ENCODE measurements around the gene FXYD4.

Gene FXYD4

GRCh38 chr10:43343126-43343525, 28.3 kb upstream of the FXYD4 start:
- H3K79me2 ChIP-seq (ENCODE audit: insufficient read depth, low read length) = no peaks in the 10 kb centered on the region
- TF ChIP-seq EZH2phosphoT487 (IDR thresholded peaks at IDR 0.05; ENCODE audit: borderline replicate concordance) (no peak), CTCF (conservative IDR thresholded peaks at IDR 0.05; ENCODE audit: low read length) (no peak)
- no peaks in the 10 kb centered on the region for H3K9me2 ChIP-seq (replicated peaks; ENCODE audit: low read depth, low read length)
- H3K9me3 ChIP-seq (ENCODE audit: insufficient read depth, low read depth, low read length) = no peaks in the 10 kb centered on the region
- H3K4me2 ChIP-seq (ENCODE audit: low read depth, low read length, poor library complexity, severe bottlenecking) = no peak overlapping the region
- no peaks in the 10 kb centered on the region for H4K20me1 ChIP-seq (ENCODE audit: insufficient read depth, low read length, poor library complexity, severe bottlenecking)
- no peak overlapping the region for H3K4me3 ChIP-seq (ENCODE audit: low read length, poor library complexity, severe bottlenecking)
- H3K36me3 ChIP-seq (ENCODE audit: insufficient read depth, low read length) = no peaks in the 10 kb centered on the region
- H3K27me3 ChIP-seq (ENCODE audit: insufficient read depth, low read length, poor library complexity, severe bottlenecking) = no peaks in the 10 kb centered on the region
- no peaks in the 10 kb centered on the region for H3F3A ChIP-seq (ENCODE audit: low read depth)
- H3K4me1 ChIP-seq (ENCODE audit: insufficient read depth, low read length, poor library complexity, severe bottlenecking) = peaks cover 3% of the 10 kb centered on the region
- no peak overlapping the region for H2AFZ ChIP-seq (ENCODE audit: low read length)
- no peak overlapping the region for H3K9ac ChIP-seq (ENCODE audit: low read depth, low read length, poor library complexity, severe bottlenecking)

- Histone ChIP-seq H3K4me1 (ENCODE audit: insufficient read depth, low read length, poor library complexity, severe bottlenecking) (peaks cover 6% of the 10 kb centered on the region), H3K9me2 (replicated peaks; ENCODE audit: low read depth, low read length) (no peaks in the 10 kb centered on the region), H3K27me3 (ENCODE audit: insufficient read depth, low read length, poor library complexity, severe bottlenecking) (no peaks in the 10 kb centered on the region), H3F3A (ENCODE audit: low read depth) (no peaks in the 10 kb centered on the region), H3K79me2 (ENCODE audit: insufficient read depth, low read length) (no peaks in the 10 kb centered on the region), H3K9ac (ENCODE audit: low read depth, low read length, poor library complexity, severe bottlenecking) (no peak overlapping the region), H3K9me3 (ENCODE audit: insufficient read depth, low read depth, low read length) (no peaks in the 10 kb centered on the region), H3K4me3 (ENCODE audit: low read length, poor library complexity, severe bottlenecking) (no peak overlapping the region), H3K4me2 (ENCODE audit: low read depth, low read length, poor library complexity, severe bottlenecking) (no peak overlapping the region), H4K20me1 (ENCODE audit: insufficient read depth, low read length, poor library complexity, severe bottlenecking) (no peaks in the 10 kb centered on the region), H2AFZ (ENCODE audit: low read length) (no peak overlapping the region), H3K36me3 (ENCODE audit: insufficient read depth, low read length) (no peaks in the 10 kb centered on the region)
- TF ChIP-seq CTCF (conservative IDR thresholded peaks at IDR 0.05; ENCODE audit: low read length) (no peak), EZH2phosphoT487 (IDR thresholded peaks at IDR 0.05; ENCODE audit: borderline replicate concordance) (no peak)
Measured at GRCh38 chr10:43344051-43344450, 27.4 kb upstream of the FXYD4 start.

- H3K4me1 ChIP-seq (ENCODE audit: insufficient read depth, low read length, poor library complexity, severe bottlenecking) = peaks cover 6% of the 10 kb centered on the region
- no peaks in the 10 kb centered on the region for H3F3A ChIP-seq (ENCODE audit: low read depth)
- no peaks in the 10 kb centered on the region for H3K9me3 ChIP-seq (ENCODE audit: insufficient read depth, low read depth, low read length)
- peak overlapping the region; percentile 76 for H2AFZ ChIP-seq (ENCODE audit: low read length)
- TF ChIP-seq EZH2phosphoT487 (IDR thresholded peaks at IDR 0.05; ENCODE audit: borderline replicate concordance) = no peak
- no peak for TF ChIP-seq CTCF (conservative IDR thresholded peaks at IDR 0.05; ENCODE audit: low read length)
- no peak overlapping the region for H3K4me2 ChIP-seq (ENCODE audit: low read depth, low read length, poor library complexity, severe bottlenecking)
- no peaks in the 10 kb centered on the region for H3K36me3 ChIP-seq (ENCODE audit: insufficient read depth, low read length)
- no peaks in the 10 kb centered on the region for H3K9me2 ChIP-seq (replicated peaks; ENCODE audit: low read depth, low read length)
- H3K9ac ChIP-seq (ENCODE audit: low read depth, low read length, poor library complexity, severe bottlenecking) = no peak overlapping the region
- no peak overlapping the region for H3K4me3 ChIP-seq (ENCODE audit: low read length, poor library complexity, severe bottlenecking)
- H3K27me3 ChIP-seq (ENCODE audit: insufficient read depth, low read length, poor library complexity, severe bottlenecking) = no peaks in the 10 kb centered on the region
- H4K20me1 ChIP-seq (ENCODE audit: insufficient read depth, low read length, poor library complexity, severe bottlenecking) = no peaks in the 10 kb centered on the region
- no peaks in the 10 kb centered on the region for H3K79me2 ChIP-seq (ENCODE audit: insufficient read depth, low read length)
Measured at GRCh38 chr10:43347997-43348396, 23.4 kb upstream of the FXYD4 start.
